T follicular helper cell (primary cell): ENCODE results near the gene RGP1.

ENCODE experiments used
- DNase-seq: peaks from one replicate; pipeline ENCODE4 v3.0.0-alpha.2; 2020; ENCODE audit warnings: low read depth

RGP1 gene

GRCh38 chr9:35723426-35723825 is 25.7 kb upstream of the RGP1 start:
- no peak for DNase-seq

GRCh38 chr9:35723908-35724307 is 25.2 kb upstream of the RGP1 start:
- DNase-seq, result no peak

- no peak for DNase-seq
Measured at GRCh38 chr9:35725362-35725761, 23.7 kb upstream of the RGP1 start.

DNA sequence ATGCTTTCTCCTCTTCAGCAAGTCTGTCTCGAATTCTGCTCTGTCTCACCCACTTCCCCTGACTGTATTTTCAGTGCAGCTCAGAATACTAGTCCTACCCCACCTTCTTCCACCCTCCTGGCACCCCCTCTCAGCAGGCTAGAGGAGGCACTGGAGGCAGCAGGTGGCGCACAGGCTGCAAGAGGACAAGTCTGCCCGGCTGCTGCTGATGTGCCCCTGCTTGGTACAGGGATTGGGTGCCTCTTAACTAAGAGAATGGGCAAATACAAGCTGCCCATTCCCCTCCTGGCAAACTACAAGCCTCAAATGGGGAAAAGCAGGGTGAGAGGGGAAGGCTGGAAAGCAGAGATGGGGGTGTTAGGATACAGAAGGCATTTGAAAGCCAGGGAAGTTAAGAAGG is 22.2 kb upstream of the RGP1 start:
- DNase-seq, result no peak

DNA sequence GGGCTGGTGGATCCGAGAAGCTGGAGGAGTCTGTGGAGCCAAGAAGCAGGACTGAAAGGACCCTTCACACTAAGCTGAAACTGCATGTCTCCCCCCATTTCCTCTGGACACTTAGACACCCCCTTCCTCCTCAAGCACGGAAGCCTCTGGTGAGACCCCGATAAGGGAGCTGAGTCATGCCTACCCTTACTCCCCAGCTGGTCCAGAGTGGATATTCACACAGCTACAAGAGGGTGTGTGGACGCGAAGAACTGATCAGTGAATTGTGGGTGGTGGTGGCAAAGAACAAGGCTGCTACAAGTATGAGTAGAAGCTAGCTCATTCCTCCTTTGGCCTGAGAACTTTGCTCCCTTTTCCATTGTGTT is 21.4 kb upstream of the RGP1 start:
- no peak for DNase-seq

GRCh38 chr9:35728041-35728971 is 20.8 kb upstream of the RGP1 start:
- no peak for DNase-seq

DNA sequence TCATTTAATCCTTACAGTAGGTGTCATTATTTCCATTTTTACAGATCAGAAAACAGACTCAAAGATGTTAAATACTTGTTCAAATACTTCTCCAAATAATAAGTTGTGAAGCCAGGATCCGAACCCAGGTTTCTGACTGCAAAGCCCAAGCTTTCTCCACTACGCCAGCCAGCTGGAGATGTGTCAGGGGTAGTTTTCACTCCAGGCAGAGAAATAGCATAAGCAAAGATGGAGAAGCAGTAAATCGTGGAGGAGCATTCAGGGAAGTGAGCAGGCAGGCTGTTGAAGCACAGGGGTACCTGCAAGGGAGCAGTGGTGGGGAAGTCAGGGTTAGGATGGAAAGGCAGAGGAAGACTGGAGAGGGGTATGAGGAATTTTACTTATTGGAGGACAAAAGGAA is 20.0 kb upstream of the RGP1 start:
- DNase-seq, result no peak

DNA sequence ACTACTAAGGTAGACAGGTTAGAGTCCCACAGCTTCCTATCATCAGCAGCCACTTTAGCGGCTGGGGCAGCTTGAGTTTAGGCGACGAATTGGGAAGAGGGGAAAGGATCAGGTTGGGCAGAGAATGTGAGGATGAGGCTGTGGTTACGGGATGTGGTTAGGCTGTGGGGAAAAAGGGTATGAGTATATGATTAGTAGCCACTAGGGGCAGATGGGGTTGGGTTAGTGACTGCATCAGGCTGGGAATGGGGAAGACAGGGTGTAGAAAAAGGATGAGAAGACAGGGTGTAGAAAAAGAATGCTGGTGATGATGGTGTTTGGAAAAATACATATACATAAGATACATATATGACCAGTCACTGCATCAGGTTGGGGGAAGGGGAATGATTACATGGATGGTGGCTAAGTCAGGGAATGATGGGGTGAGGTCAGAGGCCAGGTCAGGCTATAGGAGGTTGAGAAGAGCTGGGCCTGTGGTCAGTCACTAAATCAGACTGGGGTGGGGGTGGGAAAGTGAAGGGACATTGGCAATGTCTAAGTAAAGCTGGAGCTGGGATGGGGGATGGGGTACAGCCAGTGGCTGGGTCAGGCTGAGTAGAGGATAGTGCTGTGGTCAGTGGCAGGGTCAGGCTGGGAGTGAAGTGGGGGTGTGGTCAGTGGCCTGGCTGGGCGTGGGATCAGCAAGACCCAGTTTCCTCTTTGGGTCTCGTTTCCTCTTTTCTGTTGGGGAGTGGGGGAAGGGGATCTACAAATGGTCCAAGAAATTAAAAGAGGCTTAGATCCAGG is 19.2 kb upstream of the RGP1 start:
- no peak for DNase-seq

- no peak for DNase-seq
Measured at GRCh38 chr9:35730486-35730854, 18.6 kb upstream of the RGP1 start.

GRCh38 chr9:35731415-35732184 is 17.5 kb upstream of the RGP1 start:
- DNase-seq, result no peak

- DNase-seq, result peak; percentile 93
Measured at GRCh38 chr9:35732185-35732799, 16.8 kb upstream of the RGP1 start, which contains the start of the genes CREB3 and TLN1. CREB3 (plus strand) TSS chr9:35732666; CDS start chr9:35732773, 107 bp downstream. TLN1 (minus strand) TSS chr9:35732195; CDS start chr9:35725694, 6,501 bp downstream.

GRCh38 chr9:35732800-35733541 is 16.1 kb upstream of the RGP1 start:
- DNase-seq, result no peak

DNA sequence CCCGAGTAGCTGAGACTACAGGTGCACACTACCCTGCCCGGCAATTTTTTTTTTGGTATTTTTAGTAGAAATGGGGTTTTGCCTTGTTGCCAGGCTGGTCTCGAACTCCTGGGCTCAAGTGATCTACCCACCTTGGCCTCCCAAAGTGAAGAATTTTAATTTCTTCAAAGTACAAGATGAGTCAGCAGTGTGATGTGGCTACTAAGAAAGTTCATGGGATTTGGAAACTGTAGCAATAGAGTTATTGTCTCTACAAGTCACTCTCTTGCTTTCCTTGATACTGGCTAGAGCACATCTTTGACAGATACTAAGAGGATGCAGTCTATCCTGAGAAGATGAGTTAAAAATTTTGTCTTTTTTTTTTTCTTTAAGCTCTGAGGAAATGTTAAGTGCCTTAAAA is 15.0 kb upstream of the RGP1 start:
- DNase-seq, result no peak

- DNase-seq, result peak; percentile 59
Measured at GRCh38 chr9:35736201-35736633, 12.9 kb upstream of the RGP1 start.

DNA sequence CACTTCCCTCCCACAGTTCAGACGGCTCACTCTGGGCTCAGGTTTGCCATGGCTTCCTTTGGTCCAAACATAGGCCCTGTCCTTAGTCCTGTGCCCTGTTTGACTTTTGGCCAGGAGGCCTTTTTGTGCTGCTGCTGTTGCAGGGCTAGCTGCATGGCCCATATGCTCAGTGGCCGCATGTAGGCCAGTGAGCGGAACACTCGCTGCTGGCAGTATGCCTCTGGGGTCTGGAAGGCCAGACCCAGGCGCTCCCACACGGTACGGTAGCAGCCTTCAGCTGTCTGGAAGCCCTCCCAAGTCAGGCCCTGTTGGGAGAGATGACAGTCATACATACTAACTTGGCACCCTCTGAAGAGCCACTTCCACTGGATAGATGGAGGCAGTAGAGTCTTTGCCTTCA is 11.9 kb upstream of the RGP1 start:
- DNase-seq, result no peak

GRCh38 chr9:35738186-35738585 is 10.9 kb upstream of the RGP1 start:
- no peak for DNase-seq

DNA sequence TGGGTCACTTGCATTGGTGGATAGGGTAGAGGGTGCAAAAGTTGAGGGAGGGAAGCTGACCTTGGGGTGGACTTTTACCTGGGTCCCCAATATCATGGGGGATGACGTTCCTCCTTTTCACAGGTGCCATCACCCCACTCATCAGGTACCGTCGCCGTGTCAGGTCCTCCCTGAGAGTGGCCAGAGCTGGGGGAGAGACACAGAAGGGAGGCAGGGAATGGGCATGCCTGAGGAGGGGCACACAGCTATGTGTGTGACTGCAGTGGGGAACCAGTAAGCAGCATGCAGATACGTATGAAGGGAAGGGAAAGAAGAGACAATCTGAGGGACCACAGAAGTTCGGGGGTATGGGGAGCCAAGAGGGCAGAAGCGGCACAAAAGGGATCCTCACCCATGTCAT is 10.2 kb upstream of the RGP1 start:
- no peak for DNase-seq

DNA sequence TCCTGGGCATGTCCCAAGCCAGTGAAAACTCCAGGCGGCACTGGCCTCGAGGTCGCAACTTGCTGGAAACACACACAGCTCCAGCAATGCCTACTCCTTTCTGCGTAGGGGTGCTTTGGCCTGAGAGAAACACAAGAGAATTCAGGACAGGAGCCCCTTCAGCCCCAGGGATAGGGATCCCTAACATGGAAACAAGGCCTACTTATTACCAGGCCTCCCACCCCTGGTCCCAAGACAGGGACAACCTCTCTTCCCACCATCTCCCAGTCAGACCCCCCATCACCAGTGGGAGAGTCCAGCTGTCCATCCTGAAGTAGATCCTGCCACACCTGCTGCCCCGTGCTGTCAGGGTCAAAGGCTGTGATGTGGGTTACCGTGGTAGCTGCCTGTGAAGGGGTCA is 8.8 kb upstream of the RGP1 start:
- DNase-seq, result no peak

DNA sequence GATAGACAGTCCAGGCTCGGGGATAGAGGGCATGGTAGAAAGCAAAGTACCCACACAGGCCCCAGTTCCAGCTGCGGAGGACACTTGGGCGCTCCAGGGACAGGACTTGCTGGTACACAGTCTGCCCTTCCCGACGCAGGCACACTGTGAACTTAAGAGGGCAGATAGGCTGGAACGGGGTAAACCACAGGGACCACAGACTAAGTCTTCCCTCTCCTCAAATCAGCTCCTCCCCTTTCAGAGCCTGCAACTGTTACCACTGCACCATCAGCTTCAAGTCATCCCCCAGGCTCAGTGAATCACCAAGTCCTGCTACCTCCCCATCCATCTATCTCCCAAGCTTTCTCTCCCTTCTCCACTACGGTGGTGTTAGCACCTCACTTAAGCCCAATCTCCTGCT is 7.3 kb upstream of the RGP1 start:
- DNase-seq, result no peak

DNA sequence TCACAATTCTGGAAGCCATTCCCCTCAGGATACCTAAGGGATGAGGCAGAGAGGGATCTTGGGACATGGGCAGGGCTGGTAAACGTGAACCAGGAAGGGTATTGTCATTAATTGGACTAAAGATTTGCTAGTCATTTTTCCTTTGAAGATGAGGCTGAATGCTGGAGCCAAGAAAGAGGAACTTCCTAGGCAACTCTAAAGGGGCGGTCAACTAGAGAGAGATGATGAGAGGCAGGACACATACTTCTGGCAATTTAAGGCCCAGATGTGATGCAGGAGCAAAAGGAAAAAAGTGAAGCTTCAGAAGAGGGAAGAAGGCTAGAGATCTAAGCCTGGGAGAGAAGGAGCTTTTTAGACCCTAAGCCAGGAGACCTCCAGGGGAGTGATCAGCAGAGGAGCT is 5.6 kb upstream of the RGP1 start:
- DNase-seq, result no peak

DNA sequence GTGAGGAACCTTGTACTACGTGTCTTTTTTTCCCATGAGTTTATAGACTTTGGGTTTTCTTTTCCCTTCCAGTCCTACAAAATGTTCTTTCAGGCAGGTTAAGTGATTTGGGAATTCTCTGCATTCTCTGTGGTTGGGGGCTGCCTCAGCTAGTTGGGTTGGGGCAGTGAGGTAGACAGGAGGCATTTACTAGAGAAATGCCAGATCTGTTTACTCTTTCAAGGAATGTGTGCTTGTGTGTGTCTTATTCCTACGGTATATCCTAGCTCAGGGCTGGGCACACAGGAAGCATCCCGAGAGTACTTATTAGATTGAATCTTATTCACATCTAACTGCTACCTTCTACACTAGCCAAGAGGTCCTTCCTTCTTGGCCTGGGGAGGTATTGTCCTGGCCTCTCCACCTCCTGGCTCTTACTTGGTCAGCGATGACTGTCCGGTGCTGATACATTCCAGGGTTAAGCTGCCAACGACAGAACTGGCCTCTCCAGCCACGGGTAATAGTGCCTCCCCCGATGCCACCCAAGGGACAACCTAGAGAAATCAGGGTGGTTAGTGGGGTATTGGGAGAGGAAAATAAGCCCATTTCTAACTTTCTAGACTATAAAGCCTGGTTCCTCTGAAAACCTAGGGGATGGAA is 5.1 kb upstream of the RGP1 start:
- no peak for DNase-seq
